Lung (tissue), 12 donors: ENCODE results near the gene MAGI2. TPM values are rescaled to one million over a fixed set of nuclear protein-coding genes. Genes with fewer than 3 reads are reported as not detected.

Source experiments
- ATAC-seq: fragments of 200-7000 bp; cut with Tn5 transposase; one replicate; pipeline ENCODE4 v1.9.1; 2020; ENCODE audit warnings: moderate number of reproducible peaks; ENCODE audit not compliant: insufficient read depth, low FRiP score
- DNase-seq, 3 donors: peaks; one replicate each; pipeline ENCODE4 v3.0.0-alpha.2; 2013 to 2017
- H3K27ac ChIP-seq, 2 donors: one replicate each; pipeline ENCODE4 v1.5.1; 2013; ENCODE audit warnings: mild to moderate bottlenecking in 2 of 2, moderate library complexity in 2 of 2, control low read depth in 1 of 2, inconsistent platforms in 1 of 2, low read depth in 1 of 2, low read length in 1 of 2
- H3K27me3 ChIP-seq, 3 donors: one replicate each; pipeline ENCODE4 v1.5.1; 2013; ENCODE audit warnings: low read length in 2 of 3; ENCODE audit not compliant: control insufficient read depth in 3 of 3, insufficient read depth in 3 of 3
- H3K36me3 ChIP-seq, 4 donors: one replicate each; pipeline ENCODE4 v1.5.1; 2013; ENCODE audit warnings: low read length in 4 of 4, mild to moderate bottlenecking in 1 of 4, moderate library complexity in 1 of 4; ENCODE audit not compliant: control insufficient read depth in 4 of 4, insufficient read depth in 4 of 4
- H3K4me1 ChIP-seq, 5 donors: one replicate each; pipeline ENCODE4 v1.5.1; 2013; ENCODE audit warnings: low read length in 5 of 5, mild to moderate bottlenecking in 2 of 5, moderate library complexity in 1 of 5; ENCODE audit not compliant: control insufficient read depth in 5 of 5, insufficient read depth in 5 of 5
- H3K4me3 ChIP-seq: one replicate; pipeline ENCODE4 v1.5.1; 2013; ENCODE audit warnings: mild to moderate bottlenecking, control low read depth, moderate library complexity
- H3K9ac ChIP-seq, 2 donors: one replicate each; pipeline ENCODE4 v1.5.1; 2013; ENCODE audit warnings: low read length in 2 of 2, control low read depth in 1 of 2; ENCODE audit not compliant: insufficient read depth in 1 of 2
- H3K9me3 ChIP-seq, 4 donors: one replicate each; pipeline ENCODE4 v1.5.1; 2013; ENCODE audit warnings: low read length in 3 of 4, mild to moderate bottlenecking in 1 of 4, moderate library complexity in 1 of 4; ENCODE audit not compliant: control insufficient read depth in 4 of 4, insufficient read depth in 3 of 4
- CTCF ChIP-seq: IDR thresholded peaks from 2 replicates; pipeline ENCODE4 v1.5.1; 2012; ENCODE audit warnings: mild to moderate bottlenecking; ENCODE audit errors: control extremely low read depth, extremely low read depth
- WGBS, 2 donors: extraction: QIAGEN DNeasy Blood & Tissue Kit; methylation state at CpG; one replicate each; pipeline ENCODE4 v1.1.7; 2013; 5-methylcytosine and 5-hydroxymethylcytosine counted together
- polyA plus RNA-seq, 2 donors: library from polyadenylated mRNA; stranded (reverse); fragments of 200-250 nt; gene quantifications; one replicate each; pipeline ENCODE4 v1.2.1, GENCODE V29; 2013
- total RNA-seq, 2 donors: library from RNA; depleted of rRNA in 1 of 2; stranded (reverse); fragments of >200 nt in 1 of 2; gene quantifications; one replicate each; pipeline ENCODE4 v1.2.1, GENCODE V29; 2014 to 2021
- donor health status: control.
- donor health status: control.
- donor health status: Bipolar disorder and iron deficiency.
- donor health status: healthy.
- donor health status: DM: yes; HTN: yes; CAD: no.

Gene MAGI2
- total and polyA plus RNA-seq, 4 donors: 0.94 to 18.0 (median 5.3) TPM

DNA sequence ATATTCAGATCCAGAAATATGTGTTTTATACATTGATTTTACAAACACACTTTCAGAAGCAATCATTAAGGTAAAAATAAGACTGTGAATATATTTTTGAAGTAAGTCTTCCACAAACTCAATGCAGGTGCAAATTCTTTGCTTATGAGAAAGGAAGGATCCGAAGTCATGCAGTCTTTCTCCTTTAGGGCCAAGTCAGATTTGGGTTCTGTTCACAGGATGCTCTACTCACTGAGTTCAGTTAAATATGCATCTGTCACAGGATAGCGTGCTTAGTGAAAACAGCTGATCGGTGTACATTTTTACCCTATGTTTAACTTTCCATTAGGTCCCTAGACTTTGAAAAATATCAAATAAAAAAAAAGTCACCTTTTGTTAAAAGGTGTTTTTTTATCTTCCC is 1046.4 kb downstream of the MAGI2 start:
- no peak for TF ChIP-seq CTCF
- no peaks in the 10 kb centered on the region for H3K4me1 ChIP-seq
- no peak overlapping the region for H3K27ac ChIP-seq
- DNase-seq (no peak), ATAC-seq (no peak)
- no peak overlapping the region for H3K9ac ChIP-seq
- 90 to 97% methylated on average over 3 of the region's 3 CpGs for WGBS, 2 donors
- peaks cover 0 to 2% (median 0%) of the 10 kb centered on the region in 4 donors for H3K9me3 ChIP-seq
- no peaks in the 10 kb centered on the region for H3K36me3 ChIP-seq
- no peak overlapping the region for H3K4me3 ChIP-seq
- H3K27me3 ChIP-seq: peaks cover 0 to under 1% (median 0%) of the 10 kb centered on the region in 3 donors

DNA sequence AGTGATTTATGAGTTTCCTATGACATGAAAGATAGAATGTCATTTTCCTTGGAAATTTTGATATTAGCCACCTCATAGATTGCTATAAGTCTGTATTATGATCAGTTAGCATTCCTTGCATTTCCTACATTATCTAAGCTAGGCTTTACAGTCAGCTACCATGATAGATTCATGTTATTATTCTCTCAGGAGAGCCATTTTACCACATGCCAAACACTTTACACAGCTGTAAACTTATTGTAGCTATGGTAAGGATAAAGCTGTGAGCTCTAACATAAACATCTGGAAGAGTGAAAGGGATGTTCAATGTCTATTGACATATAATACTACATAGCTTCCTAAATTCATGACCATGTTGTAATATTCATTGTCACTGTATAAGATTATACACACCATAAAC is 1046.9 kb downstream of the MAGI2 start:
- H3K36me3 ChIP-seq: no peaks in the 10 kb centered on the region
- no peaks in the 10 kb centered on the region for H3K27me3 ChIP-seq
- peaks cover 0 to 2% (median 0%) of the 10 kb centered on the region in 4 donors for H3K9me3 ChIP-seq
- no peaks in the 10 kb centered on the region for H3K4me1 ChIP-seq
- no peak overlapping the region for H3K4me3 ChIP-seq
- TF ChIP-seq CTCF: no peak
- DNase-seq (no peak), ATAC-seq (no peak)
- no peak overlapping the region for H3K27ac ChIP-seq
- no peak overlapping the region for H3K9ac ChIP-seq

DNA sequence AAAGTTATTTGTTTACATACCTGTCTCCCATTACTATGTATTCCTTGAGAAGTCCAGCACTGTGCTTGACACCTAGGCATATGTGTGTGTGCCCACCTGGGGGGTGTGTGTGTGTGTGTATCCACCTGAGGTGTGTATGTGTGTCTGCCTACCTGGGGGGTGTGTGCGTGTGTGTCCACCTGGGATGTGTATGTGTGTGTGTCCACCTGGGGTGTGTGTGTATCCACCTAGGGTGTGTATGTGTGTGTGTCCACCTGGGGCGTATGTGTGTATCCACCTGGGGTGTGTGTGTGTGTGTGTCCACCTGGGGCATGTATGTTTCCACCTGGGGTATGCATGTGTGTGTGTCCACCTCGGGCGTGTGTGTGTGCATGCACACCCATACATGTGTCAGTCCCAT is 1051.4 kb downstream of the MAGI2 start:
- peaks cover 0 to 2% (median 0%) of the 10 kb centered on the region in 5 donors for H3K4me1 ChIP-seq
- H3K9ac ChIP-seq: no peak overlapping the region
- no peak for DNase-seq
- H3K36me3 ChIP-seq: no peaks in the 10 kb centered on the region
- ATAC-seq: no peak
- no peak overlapping the region for H3K27ac ChIP-seq
- no peak for TF ChIP-seq CTCF
- H3K4me3 ChIP-seq: no peak overlapping the region
- no peaks in the 10 kb centered on the region for H3K27me3 ChIP-seq
- WGBS, 2 donors: 81 to 91% methylated on average over 4 of the region's 4 CpGs
- H3K9me3 ChIP-seq: peaks cover 0 to 2% (median 0%) of the 10 kb centered on the region in 4 donors

DNA sequence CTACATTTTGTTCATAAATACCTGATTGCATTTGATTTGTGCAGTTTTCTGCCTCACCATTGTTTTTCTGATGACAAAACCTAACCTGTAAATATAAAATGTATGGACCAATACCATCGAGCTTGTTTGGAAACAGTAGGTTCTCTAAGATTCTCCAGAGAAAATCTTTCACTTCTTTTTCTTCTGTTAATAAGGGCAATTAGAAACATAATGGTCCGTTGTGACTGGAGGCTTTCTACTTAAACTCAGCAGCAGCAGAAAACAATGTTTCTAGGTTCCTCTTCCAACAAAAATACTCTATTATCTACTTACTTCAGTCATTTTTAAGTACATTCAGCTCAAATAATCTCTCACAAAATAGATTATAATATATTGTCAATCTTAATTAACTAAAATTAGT is 1053.4 kb downstream of the MAGI2 start:
- Histone ChIP-seq H3K27me3 (no peaks in the 10 kb centered on the region), H3K4me3 (no peak overlapping the region), H3K36me3 (no peaks in the 10 kb centered on the region), H3K9ac (no peak overlapping the region), H3K9me3 (peaks cover 0 to 2% (median 0%) of the 10 kb centered on the region in 4 donors), H3K4me1 (peaks cover 0 to 7% (median 0%) of the 10 kb centered on the region in 5 donors), H3K27ac (no peak overlapping the region)
- no peak for ATAC-seq
- WGBS, 2 donors: 29 to 56% methylated on average over 2 of the region's 2 CpGs
- TF ChIP-seq CTCF: no peak
- DNase-seq: no peak
